Measurements from ENCODE around the gene RTN4RL1.

The RTN4RL1 gene

GRCh38 chr17:2047590-2047989 lies 22.5 kb upstream of the RTN4RL1 start:
- no peak for DNase-seq (ENCODE audit: low read depth)

DNA sequence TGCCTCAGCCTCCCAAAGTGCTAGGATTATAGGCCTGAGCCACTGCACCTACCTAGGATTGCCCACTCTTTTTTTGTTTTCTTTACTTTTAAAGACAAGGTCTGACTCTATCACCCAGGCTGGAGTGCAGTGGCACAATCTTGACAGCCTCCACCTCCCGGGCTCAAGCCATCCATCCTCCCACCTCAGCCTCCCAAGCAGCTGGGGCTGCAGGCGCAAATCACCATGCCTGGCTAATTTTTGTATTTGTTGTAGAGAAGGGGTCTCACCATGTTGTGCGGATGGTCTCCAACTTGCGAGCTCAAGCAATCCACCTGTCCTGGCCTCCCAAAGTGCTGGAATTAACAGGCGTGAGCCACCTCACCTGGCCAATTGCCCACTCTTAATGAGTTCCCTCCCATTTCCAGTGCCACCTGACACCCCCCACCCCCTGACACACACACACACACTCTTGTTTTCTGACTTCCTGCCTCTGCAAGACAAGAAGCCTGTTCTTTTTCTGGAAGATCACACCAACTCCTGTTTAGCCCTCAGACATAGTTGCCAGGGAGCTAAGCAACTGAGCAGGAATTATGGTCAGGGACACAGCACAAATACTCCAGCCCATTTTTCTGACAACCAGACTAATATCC lies 19.2 kb upstream of the RTN4RL1 start:
- DNase-seq (ENCODE audit: low read depth), result no peak

DNA sequence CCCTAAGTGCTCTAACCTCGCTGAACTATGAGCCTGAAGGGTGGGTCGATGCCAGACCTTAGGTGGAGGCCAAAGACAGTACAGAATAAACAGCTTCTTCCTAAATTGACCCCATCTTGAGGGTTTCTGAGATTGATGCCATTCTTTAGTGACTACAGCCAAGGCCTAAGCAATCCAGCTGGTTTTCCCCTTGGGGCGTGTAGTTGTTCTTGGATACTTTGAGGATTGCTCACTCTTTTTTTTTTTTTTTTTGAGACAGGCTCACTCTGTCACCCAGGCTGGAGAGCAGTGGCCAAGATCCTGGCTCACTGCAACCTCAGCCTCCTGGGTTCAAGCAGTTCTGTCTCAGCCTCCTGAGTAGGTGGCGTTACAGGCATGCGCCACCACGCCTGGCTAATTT lies 18.7 kb upstream of the RTN4RL1 start:
- no peak for DNase-seq (ENCODE audit: low read depth)

GRCh38 chr17:2042933-2043332 lies 17.8 kb upstream of the RTN4RL1 start:
- no peak for DNase-seq (ENCODE audit: low read depth)

DNA sequence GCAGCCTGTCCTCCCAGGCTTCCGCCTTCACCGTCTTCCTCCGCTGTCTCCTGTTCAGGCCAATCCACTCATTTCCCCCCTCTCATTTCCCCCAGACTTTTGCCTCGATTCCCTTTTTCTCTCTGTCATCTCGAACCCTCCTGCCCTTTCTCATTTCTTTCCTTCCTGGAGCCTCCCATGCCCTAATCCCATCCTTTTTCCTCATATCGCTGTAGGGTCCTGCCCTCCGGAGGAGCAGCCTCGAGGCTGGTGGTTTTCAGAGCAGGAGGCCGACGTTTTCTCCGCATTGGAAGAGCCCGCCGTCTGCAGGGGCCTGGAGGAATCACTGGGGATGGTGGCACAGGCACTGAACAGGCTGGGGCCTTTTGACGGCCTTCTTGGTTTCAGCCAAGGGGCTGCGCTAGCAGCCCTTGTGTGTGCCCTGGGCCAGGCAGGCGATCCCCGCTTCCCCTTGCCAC lies 17.3 kb upstream of the RTN4RL1 start:
- DNase-seq (ENCODE audit: low read depth), result no peak

- DNase-seq (ENCODE audit: low read depth), result peak; percentile 59
These were observed 16.6 kb upstream of the RTN4RL1 start, which contains the start of gene OVCA2 for GRCh38 chr17:2041561-2042389. Gene OVCA2 (plus strand): TSS chr17:2042022. CDS start chr17:2042048, 26 bp downstream.

GRCh38 chr17:2040942-2041560 lies 15.9 kb upstream of the RTN4RL1 start:
- DNase-seq (ENCODE audit: low read depth), result no peak

DNA sequence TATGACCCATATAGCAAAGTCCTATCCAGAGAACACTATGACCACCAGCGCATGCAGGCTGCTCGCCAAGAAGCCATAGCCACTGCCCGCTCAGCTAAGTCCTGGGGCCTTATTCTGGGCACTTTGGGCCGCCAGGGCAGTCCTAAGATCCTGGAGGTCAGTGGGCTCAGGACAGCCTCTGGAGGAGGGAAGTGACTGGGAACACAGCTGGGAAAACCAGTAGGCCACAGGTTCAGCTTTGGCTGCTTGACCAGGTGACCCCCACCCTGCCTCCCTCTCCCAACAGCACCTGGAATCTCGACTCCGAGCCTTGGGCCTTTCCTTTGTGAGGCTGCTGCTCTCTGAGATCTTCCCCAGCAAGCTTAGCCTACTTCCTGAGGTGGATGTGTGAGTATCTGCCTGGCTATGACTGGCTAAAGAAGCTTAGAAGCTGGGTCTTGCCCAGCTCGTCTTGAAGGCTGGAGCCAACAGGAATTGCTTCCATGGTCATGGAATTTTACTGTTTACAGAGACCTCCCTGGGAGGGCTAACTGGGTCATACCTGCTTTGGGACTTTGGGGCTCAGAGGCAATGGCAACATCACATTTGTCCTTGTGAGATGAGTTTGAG lies 15.2 kb upstream of the RTN4RL1 start:
- no peak for DNase-seq (ENCODE audit: low read depth)

GRCh38 chr17:2037155-2037554 lies 12.0 kb upstream of the RTN4RL1 start:
- DNase-seq (ENCODE audit: low read depth), result no peak

DNA sequence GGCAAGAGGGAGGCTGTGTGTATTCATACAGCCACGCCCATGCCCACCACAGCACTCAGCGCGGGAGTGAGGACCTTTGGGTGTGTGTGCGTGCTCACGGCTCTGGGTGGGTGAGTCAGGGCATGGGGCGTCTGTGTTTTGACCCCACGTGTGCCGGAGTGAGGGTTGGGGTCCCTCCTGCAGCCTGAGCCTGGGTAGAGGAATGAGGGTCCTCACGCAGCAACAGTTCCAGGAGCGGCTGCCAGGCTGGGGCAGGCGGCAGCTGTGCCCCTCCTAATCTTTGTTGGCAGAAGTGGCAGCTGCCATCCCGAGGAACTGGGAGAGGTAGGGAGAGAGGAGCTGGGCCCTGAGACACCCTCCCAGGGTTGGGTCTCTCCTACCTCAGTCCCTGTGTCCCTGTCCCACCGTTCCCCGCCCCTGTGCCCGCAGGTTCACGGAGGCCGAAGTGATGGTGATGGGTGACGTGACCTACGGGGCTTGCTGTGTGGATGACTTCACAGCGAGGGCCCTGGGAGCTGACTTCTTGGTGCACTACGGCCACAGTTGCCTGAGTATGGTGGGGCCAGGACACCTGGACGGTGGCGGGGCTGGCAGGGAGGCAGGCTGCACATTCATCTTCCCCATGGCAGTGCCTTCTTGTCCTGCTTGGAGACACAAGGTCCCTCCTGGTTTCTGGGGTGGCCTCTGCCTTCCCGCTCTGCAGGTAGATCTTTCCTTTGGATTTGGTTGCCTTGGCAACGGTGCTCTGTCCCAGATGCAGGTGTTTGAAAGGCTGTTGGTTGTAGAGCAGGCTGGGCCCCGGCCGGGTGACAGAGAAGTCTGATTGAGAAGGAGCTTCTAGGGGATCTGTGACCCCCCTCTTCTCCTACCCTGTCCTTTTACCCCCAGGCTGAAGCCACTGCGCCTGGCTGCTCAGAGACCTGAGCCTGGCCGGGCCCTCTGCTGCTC lies 10.7 kb upstream of the RTN4RL1 start:
- no peak for DNase-seq (ENCODE audit: low read depth)

DNA sequence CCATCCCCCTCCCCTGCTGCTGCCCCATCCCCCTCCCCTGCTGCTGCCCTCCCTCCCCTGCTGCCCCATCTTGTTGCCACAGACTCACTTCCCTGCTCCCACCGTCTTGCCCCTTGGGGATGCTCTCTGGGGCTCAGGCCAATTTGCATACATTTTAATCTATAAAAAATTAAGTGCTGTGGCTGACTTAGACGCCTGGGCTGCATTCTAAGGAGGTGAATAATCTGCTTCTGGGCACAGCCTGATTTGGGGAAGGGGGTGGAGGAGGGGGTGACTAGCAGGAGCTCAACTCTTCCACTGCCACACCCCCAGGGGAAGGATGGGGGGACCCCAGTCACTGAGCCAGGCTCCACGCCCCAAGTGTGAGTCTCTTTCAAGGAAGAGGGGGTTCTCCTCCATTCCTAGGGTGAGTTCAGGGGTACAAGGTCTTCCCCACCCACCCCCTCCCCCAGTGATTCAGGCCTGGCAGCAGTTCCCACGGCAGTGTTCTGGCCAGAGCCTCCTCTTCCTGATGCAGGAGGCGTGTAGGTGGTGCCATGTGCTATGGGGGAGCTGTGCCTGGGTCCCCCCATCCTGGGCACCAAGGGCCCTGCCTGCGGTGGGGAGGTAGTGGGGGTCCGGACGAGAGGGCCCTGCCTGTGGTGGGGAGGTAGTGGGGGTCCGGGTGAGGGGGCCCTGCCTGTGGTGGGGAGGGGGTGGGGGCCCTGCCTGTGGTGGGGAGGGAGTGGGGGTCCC lies 9.8 kb upstream of the RTN4RL1 start:
- no peak for DNase-seq (ENCODE audit: low read depth)

- no peak for DNase-seq (ENCODE audit: low read depth)
These were observed 9.0 kb upstream of the RTN4RL1 start for GRCh38 chr17:2034157-2034556.

DNA sequence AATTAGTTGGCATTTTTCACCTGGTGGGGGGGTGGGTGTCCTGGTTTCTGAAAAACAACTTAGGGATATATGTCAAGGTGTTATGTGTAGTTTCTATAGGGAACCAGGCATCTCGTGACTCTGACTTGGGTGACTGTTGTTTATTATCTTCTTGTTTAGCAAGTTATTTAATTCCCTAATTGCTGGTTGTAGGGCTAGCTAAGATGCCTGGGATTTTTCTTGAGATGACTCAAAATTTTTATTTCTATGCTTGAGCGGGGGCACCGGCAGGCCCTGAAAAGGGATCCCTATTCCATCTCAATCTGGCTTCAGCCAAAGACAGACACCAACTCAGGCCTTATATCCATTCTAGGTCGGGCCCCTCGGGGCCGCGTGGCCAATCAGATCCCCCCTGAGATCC lies 8.0 kb upstream of the RTN4RL1 start:
- DNase-seq (ENCODE audit: low read depth), result no peak

GRCh38 chr17:2030779-2031163 lies 5.6 kb upstream of the RTN4RL1 start:
- no peak for DNase-seq (ENCODE audit: low read depth)

DNA sequence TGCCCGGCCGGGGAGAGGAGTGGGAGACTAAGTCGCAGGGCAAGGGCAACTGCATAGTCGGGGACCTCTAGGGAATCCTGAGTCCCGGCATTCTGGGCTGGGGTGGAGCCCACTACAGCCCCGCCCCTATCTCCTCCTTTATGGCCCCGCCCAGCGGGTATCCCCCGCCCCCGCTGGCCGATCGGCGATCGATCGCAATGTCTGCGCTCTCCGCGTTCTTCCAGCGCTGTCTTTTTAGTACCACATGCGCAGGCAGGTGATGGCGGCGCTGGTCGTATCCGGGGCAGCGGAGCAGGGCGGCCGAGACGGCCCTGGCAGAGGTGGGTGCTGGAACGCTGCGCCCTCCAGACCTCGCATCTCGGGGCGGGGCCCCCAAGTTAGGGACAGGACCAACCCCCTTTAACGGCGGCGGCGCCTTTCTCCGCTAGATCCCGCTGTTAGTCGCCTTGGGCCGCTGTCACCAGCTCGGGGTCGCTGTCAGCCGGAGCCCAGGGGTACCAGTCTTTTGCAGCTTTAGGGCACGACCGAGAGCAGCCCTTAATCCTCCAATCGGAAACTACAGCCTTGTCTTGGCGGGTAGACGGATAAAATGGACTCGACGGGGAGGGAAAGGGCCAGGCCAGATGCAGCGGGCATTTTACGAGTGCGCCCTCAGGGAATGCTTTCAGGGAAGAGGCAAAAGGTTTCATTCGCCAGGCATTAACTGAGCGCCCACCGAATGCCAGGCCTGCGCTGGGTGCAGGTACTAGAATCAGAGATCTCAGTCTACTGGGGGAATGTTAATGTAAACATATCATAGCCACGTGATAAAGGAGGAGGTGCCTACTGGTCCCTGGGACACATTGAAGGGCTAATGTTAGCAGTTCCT lies 5.0 kb upstream of the RTN4RL1 start, which contains the start of gene DPH1:
DPH1 (plus strand) TSS at position 243 of the 868 bp plus-strand sequence; CDS start at position 260, 17 bp downstream.
- DNase-seq (ENCODE audit: low read depth), result no peak

DNA sequence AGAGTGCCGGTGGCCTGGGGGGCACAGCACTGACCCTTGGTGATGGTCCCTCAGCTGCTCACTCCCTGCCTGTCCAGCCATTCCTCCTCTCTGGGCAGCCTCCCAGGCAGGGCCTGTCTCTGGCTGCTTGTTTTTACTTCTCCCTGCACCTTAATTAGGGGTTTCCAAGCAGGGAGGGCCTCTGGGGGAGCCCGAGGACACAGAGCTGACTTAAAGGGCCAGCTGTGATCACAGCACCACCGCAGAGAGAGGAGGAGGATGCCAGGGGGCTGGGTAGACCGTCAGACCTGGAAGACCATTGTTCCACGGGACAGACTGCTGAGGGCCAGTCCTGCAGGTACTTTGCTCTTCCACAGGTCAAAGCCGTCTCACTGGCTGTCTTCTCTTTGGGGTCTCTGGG lies 3.6 kb upstream of the RTN4RL1 start:
- DNase-seq (ENCODE audit: low read depth), result no peak

- no peak for DNase-seq (ENCODE audit: low read depth)
These were observed 3.1 kb upstream of the RTN4RL1 start for GRCh38 chr17:2028234-2028614.

DNA sequence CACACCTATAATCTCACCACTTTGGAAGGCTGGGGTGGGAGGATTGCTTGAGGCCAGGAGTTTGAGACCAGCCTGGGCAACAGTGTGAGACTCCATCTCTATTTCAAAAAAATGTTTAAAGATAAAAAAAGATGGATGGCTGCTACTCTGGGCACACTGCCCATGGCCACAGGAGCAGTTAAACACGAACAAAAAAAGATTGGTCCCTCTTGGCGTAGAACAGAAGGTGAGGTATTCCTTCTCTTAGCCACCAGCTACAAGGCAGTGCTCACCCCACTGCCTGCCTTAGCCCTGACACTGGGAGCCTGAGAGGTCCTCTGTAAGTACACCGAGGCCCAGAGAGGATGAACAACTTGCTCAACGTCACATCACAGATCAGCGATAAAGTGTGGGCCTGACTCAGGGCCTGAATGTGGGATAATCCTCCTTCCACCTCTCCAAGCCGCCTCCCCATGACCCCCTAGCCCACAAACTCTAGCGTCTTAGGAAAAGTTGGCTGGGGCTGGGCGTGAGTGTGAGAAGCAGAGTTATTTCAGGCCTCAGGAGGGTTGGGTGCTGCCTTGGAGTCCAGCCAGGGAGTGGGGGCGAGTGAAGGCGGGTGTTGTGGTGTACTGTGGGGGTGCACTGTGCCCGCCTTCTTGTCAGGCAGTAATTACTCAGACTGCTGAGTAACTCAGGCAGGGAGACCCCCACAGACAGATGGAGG lies 2.5 kb upstream of the RTN4RL1 start:
- no peak for DNase-seq (ENCODE audit: low read depth)

Data from HS-27A (cell line).